Kasumi-1 (cell line): ENCODE measurements around the gene MLST8.

Experiments used
- DNase-seq, 2 experiments: peaks; one replicate each; lab custom pipeline; 2025; lab: John Stamatoyannopoulos, UW

The MLST8 gene

DNA sequence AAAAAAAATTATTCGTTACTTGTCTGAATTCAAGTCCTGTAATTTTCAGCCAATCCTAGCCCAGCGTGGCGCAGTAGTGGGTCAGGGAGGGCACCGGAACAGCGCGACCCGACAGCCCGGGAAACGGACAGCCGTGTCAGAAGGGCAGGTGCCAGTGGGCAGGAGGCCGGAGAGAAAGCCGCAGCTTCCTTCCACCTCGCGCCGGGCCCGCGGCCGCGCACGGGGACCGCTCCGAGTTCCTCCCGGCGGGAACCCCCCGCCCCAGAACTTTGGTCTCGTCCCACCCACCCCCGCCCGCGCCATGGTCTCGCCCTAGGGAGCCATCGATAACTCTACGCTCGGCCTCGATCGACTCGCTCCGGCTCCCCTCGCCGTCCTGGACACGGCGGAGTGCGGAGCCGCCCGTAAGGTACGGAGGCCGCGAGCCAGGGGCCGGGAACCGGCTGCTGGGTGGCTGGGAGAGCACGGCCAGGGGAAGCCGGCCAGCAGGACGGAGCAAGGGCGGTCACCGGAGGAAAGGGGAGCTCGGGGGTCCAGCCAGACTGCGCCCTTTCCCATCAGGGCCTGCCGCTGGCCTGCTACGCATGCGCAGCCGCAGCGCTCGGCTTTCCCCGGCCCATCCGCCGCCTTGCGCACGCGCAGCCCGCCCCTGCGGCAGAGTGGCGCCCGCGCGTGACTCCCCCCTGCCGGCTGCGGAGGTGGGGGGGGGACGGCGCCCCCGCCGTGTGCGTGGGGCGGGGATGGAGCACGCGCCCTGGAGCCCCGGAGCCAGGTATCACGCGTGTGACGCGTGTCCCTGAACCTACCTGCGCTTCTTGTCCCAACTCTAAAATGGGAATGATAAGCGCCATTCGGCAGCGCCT lies at the start of gene MLST8:
TSS of gene MLST8 (plus strand) at position 351 of the 863 bp plus-strand sequence. CDS start 632 bp downstream, outside the sequence.
- peak; percentile 35 to 45 for DNase-seq

DNA sequence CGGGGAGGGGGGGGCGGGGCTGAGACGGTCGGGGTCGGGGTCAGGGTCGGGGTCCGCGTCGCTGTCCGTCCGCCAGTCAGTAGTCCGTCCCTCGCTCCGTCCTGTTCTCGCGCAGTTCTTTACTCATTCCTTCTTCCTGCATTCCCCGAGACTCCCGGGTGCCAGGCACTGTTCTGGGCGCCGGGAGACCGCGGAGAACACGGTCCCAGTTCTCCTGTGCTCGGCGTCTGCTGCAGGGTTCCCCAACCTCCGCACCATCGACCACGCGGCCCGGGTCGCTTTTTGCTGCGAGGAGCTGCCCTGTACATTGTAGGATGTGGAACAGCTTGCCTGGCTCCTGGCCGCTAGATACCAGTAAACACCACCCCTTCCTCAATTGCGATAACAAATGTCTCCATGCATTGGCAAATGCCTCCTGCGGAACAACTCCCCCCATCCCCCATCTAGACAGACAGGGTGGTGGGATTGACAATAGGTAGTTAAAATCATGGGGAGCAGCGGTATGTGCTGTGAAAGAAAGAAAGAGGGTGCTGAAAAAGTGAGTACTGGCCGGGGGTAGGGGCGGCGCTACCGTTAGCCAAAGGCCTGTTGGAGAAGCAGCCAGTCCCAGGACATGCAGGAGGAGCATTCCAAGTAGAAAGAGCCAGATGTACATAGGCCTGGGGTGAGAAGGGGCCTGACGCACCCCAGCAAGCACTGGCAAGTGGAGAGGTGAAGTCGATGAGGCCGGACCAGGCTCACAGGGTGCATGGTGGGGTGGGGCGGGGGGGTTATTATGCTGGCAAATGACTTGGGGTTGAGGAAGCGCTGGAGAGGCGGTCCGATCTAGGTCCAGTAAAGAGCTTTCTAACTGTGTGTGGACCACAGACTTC lies 49.0 kb upstream of the MLST8 start:
- peak; percentile 3 to 33 for DNase-seq

- no peak for DNase-seq
Measured at GRCh38 chr16:2156849-2157224, 48.4 kb upstream of the MLST8 start.

- no peak for DNase-seq
Measured at GRCh38 chr16:2157480-2158261, 47.6 kb upstream of the MLST8 start.

DNA sequence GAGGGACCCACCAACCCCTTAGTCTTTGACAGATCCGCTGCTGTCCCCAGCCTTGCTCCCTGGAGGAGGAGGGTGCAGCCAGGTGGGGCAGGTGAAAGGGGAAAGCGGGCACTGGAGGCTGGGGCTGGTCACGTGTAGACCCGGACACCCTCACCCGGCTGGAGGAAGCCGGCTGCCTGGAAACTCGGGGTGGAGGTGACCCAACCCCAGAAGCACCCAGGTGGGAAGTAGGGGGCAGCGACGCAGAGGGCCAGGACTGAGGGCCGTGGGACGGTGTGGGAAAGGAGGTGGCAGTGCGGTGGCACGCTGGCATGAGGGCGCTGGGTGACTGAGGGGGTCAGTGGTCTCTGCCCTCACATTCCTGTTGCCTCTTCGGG lies 47.0 kb upstream of the MLST8 start:
- no peak for DNase-seq

DNA sequence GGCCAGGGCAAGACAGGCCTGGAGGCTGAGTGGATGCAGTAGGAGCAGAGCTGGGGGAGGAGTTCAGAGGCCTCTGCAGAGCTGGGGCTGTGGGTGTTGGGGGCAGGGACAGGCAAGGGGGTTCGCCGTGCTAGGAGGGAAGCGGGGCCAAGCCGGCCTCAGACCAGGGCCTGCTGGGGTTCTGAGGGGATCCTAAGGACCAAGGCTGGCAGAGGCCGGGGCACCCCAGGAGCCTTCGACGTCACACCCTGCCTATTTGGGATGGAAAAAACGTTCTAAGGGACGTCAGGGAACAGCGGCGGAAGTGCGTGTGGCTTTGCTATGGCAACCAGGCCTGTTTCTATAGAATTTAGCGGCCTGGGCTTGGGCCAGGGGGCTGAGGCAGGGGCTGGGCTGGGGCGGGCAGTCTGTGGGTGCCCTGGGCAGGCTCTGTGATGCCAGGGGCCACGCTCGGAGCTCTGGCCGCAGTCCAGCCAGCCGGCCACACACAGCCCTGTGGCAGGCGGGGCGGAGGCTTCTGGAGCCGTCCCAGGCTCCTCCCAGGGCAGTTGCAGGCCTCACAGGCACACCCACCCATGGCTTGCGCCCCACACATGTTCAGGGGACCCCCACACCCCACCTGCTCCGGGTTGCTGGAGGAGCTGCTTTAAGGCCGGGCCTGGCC lies 45.9 kb upstream of the MLST8 start:
- DNase-seq, result no peak

GRCh38 chr16:2160915-2161551 lies 44.2 kb upstream of the MLST8 start:
- no peak for DNase-seq

- no peak for DNase-seq
Measured at GRCh38 chr16:2161911-2162310, 43.3 kb upstream of the MLST8 start.

DNA sequence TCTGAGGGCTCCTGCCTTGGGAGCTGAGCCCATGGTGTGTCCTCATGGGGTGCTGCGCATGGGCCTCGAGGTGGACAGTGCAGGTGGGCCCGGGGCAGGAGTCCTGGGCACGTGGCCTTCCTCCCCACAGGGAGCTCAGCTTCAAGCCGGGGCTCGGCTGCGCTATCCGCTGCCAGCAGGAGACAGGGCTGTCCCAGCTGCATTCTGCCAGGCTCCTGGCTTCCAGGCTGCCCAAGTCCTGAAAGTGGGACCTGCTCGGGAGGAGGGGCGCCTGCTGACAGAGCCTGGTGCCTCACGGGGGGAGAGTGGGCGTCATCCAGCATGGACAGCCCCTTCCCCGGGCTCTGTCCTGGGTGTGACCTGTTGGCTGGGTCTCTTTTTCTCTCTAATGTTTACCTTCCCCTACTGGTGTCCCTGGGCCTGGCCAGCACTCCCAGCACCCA lies 42.6 kb upstream of the MLST8 start:
- no peak for DNase-seq

DNA sequence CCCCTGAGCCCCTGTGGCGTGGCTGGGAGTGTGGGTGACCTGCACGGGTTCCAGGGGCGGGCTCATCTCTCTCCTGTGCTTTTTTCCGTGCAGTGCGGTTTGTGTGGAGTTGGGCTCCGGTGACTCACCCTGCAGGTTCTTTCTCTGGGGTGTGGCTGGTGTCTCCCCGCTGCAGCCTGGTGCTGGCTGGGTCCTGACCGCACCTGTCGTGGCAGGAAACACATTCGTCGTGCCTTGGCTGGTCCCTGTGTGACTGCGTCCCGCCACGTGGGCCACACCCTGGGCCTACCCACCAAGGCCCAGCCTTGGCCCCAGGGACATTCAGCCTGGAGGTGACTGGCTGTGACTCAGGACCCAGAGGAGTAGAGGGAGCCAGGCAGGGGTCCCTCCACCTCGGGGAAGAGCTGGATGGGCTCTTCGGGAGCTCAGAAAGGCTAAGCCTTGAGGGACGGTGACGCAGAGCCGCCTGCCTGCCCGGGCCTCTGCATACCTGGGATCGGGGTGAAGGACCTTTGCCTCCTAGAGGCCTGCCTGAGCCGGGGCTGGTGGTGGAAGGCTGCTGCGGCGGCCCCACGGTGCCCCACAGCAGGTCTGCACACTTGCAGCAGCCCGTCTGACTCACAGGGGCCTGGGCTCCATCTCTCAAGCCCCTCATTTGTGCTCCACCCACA lies 41.9 kb upstream of the MLST8 start:
- no peak for DNase-seq

DNA sequence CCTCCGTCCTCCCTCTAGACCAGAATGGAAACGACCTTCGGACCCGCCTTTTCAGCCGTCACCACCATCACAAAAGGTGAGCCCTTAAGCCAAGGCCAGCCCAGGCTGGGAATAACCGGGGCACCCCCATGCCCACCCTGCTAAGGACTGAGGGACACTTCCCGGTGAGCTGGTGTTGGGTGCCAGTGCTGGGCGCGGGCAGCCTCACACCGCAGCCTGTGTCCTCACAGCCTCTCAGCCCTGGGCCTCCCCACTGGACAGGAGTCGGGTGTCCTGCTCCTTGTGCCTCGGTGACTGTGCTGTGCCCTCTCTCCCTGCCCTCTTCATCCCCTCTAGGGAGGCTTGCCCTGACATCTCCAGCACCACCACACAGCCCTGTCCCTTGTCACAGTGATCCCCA lies 39.4 kb upstream of the MLST8 start:
- DNase-seq, result no peak

DNA sequence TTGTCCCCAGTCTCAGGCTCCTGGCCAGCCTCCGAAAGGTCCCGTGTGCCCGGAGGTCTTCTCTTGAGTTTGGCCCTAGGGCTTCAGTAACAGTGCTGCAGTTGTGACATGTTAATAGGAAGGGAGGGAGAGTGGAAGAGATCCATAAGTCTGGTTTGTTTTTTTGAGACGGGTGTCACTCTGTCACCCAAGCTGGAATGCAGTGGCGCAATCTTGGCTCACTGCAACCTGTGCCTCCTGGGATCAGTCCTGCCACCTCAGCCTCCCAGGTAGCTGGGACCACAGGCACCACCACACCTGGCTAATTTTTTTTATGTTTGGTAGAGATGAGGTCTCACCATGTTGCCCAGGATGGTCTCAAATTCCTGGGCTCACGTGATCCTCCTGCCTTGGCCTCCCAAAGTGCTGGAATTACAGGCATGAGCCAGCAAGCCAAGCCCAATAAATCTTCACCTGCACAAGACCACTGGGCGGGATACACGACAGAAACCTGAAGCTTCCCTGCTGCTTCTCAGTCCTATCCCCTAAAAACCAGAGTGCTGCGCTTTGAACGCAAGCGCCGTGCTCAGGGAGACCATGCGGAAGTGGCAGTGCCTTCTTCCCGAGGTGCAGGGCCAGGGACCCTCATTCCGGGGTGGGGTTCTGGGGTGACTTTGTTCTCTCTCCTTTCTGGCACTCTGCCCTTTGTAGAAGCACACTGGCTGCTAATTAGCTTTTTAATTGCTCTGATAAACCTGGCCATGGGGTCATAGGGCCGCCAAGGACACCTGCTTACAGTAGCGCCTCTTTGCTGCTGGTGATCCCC lies 38.8 kb upstream of the MLST8 start:
- DNase-seq, result no peak

GRCh38 chr16:2167068-2167638 lies 38.1 kb upstream of the MLST8 start:
- no peak for DNase-seq

DNA sequence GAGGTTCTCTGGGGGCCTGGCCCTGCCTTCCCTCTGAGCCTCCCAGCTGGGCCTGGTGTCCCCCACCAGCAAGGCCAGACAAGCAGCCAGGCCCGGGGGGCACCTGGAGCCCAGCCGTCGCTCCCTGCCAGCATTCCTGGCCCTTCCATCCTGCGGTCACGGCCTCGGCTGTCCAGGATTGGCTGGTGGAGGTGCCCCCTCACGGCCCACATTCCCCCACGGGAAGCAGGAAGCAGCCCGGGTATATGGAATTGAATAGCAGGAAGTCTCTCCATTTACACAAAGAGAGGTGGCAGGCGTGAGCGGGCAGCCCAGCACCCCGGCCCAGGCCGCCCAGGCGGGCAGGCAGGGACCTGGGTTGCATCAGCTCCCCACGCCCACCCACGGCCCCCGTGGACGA lies 35.2 kb upstream of the MLST8 start:
- DNase-seq, result no peak

DNA sequence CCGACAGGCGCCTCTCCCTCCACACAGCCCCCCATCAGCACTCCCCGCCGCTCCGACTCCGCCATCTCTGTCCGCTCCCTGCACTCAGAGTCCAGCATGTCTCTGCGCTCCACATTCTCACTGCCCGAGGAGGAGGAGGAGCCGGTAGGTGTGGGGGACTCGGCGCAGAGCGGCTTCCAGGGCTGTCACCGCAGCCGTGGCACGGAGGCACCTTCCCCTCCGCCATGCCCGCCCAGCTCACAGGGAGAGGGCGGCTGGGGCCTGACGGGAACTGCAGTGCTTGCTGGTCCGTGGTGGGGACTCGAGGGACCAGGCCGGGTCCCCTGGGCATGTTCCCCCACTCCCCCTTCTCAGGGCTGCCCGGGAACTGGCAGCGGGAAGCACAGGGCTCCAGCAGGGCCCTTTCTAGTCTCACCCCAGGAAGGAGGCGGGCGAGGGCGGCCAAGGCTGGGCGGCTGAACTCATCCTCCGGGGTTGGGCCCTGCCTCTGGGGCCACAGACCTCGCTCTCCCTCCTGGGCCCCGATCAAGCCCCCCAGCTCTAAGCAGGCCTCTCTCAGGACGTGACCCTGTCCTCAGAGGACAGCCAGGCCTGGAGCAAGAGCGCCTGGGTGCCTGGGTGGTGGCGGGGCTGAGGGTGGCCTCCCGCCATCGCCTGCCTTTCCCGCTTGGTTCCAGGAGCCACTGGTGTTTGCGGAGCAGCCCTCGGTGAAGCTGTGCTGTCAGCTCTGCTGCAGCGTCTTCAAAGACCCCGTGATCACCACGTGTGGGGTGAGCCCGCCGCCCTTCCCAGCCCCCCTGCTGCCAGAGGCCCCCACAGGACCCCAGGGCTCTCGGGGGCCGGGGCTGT lies 34.4 kb upstream of the MLST8 start:
- DNase-seq, result no peak

DNA sequence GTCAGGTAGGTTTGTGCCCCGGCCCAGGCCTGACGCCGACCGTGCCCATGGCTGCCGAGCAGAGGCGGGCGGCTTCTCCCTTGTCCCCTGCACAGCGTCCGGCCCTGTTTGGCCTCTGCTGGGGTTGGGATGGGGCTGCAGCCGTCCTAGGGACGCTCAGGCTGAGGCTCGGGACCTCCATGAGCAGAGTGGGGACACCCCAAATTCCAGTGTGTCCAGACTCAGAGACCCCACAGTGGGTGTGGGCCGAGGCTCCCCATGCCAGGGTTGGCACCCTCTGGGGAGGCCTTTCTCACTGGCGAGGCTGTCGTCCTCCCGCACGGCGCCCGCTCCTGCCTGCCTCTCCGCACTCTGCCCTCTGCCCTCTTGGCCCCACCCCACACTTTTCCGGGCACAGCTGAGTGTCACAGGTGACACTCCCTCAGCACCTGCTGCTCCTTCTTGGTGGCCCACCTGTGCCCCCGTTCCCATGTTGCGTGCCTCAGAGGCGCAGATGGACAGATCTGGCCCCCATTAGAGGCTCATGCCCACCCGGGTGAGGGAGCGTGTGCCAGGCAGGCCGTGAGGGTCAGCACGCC lies 33.6 kb upstream of the MLST8 start:
- DNase-seq, result no peak

DNA sequence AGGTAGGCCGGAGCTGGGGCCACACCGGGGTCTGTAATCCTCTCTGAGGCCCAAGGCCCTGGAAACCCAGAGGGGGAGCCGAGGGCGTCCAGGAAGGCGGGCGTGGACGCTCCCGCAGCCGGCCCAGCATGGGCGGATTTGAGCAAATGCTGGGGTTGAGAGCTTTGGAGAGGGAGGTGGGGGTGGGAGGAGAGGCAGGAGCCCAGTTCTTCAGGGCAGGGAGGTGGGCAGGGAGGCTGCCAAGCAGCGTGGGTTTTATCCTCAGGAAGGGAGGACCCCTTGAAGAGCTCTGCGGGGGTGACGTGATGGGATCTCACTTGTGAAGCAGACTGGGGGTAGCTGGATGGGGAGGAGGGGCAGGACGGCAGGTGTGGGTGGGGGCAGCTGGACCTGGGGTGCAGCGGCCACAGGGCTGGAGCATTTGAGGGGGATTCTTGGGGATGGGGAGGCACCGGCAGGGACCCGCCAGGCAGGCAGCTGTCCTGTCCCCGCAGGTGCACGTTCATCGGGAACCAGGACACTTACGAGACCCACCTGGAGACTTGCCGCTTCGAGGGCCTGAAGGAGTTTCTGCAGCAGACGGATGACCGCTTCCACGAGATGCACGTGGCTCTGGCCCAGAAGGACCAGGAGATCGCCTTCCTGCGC lies 32.4 kb upstream of the MLST8 start:
- DNase-seq, result no peak

GRCh38 chr16:2173366-2173765 lies 31.9 kb upstream of the MLST8 start:
- DNase-seq, result no peak
